HG03565 (cell line): ENCODE measurements around the gene RPS23.

Source experiments
- ATAC-seq: cut with Tn5 transposase; IDR thresholded peaks from one replicate; pipeline ENCODE4 v1.9.1; 2021; ENCODE audit warnings: mild to moderate bottlenecking, moderate library complexity; ENCODE audit not compliant: unreplicated experiment

Gene RPS23

GRCh38 chr5:82246960-82247574 is 31.1 kb downstream of the RPS23 start:
- no peak for ATAC-seq

GRCh38 chr5:82244854-82245635 is 33.1 kb downstream of the RPS23 start:
- ATAC-seq = no peak

GRCh38 chr5:82244151-82244550 is 34.0 kb downstream of the RPS23 start:
- no peak for ATAC-seq

- no peak for ATAC-seq
Measured at GRCh38 chr5:82234885-82235284, 43.3 kb downstream of the RPS23 start.

- peak; percentile 82 for ATAC-seq
Measured at GRCh38 chr5:82225525-82226172, 52.5 kb downstream of the RPS23 start.
